Ovary (tissue), 9 donors: ENCODE data around the gene ZNHIT1. TPM values are rescaled to one million over a fixed set of nuclear protein-coding genes. Genes with fewer than 3 reads are reported as not detected.

ENCODE experiments used
- DNase-seq, 5 donors: peaks; one replicate each; pipeline ENCODE4 v3.0.0-alpha.2; 2019 to 2020
- H3K27ac ChIP-seq, 2 donors: fragments of 200-600 bp; one replicate each; pipeline versions ENCODE4 v1.5.1 to v1.8.0; 2019 to 2022
- H3K27me3 ChIP-seq: fragments of 200-600 bp; one replicate; pipeline ENCODE4 v1.8.0; 2022
- H3K36me3 ChIP-seq: fragments of 200-600 bp; sonication (generic); one replicate; pipeline ENCODE4 v1.5.1; 2019
- H3K4me1 ChIP-seq: one replicate; pipeline ENCODE4 v1.8.1; 2013; ENCODE audit warnings: mild to moderate bottlenecking, moderate library complexity; ENCODE audit not compliant: insufficient read depth
- H3K4me3 ChIP-seq: fragments of 200-600 bp; sonication (generic); one replicate; pipeline ENCODE4 v1.5.1; 2017
- H3K9me3 ChIP-seq, 2 donors: fragments of 200-600 bp in 1 of 2; sonication (generic) in 1 of 2; one replicate each; pipeline versions ENCODE4 v1.5.1 to v1.8.1; 2013 to 2019; ENCODE audit warnings: mild to moderate bottlenecking in 1 of 2, moderate library complexity in 1 of 2
- EP300 ChIP-seq: sonication (generic); formaldehyde crosslinking; IDR thresholded peaks from one replicate; pipeline ENCODE4 v1.6.1; 2017; ENCODE audit warnings: antibody characterized with exemption
- POLR2A ChIP-seq: fragments of 450-650 bp; IDR thresholded peaks from one replicate; pipeline ENCODE4 v1.6.1; 2017; ENCODE audit warnings: antibody characterized with exemption, mild to moderate bottlenecking, moderate library complexity
- WGBS, 3 donors: extraction: QIAGEN DNeasy Blood & Tissue Kit in 1 of 3; methylation state at CpG; one replicate each; pipeline versions ENCODE4 v1.1.5 to v1.1.7; 2013 to 2017; 5-methylcytosine and 5-hydroxymethylcytosine counted together
- intact Hi-C, 4 donors: fragments of 100-400 bp; cut with DNase I; formaldehyde crosslinking; loops; one replicate each; pipeline versions ENCODE4 v1.11.0 to v1.15.1; 2022 to 2023
- polyA plus RNA-seq, 2 donors: library from polyadenylated mRNA; stranded (reverse); fragments of 200-250 nt in 1 of 2; fragments of 350-450 nt in 1 of 2; fragmentation: Illumina TruSeq in 1 of 2; extraction: RNeasy Lipid Tissue Mini Kit (QIAGEN cat#74804) in 1 of 2; gene quantifications; one replicate each; pipeline ENCODE4 v1.2.3, GENCODE V29; 2013 to 2014
- total RNA-seq, 7 donors: library from RNA; depleted of rRNA in 2 of 7; stranded (reverse); fragments of >200 nt in 2 of 7; fragmentation: NEBNext Ultra II Directional in 3 of 7; extraction: Animal tissue kit (Norgen Biotek cat#: 25700) in 3 of 7; gene quantifications; one replicate each; pipeline versions ENCODE4 v1.1.0 to v1.2.4, GENCODE V29; 2016 to 2023
- TF ChIP-seq, protein P1 (sequence below), 3 donors: fragments of 450-650 bp in 2 of 3; fragments of 200-600 bp in 1 of 3; IDR thresholded peaks; one replicate each; pipeline versions ENCODE4 v1.5.1 to v1.8.0; 2016 to 2022; ENCODE audit warnings: antibody characterized with exemption in 3 of 3, mild to moderate bottlenecking in 1 of 3
- donor health status: DM: no; HTN: no; CAD: no; lungs with moderate emphysema.
- donor health status: DM: no; HTN: no; CAD: no.
- donor health status: Bipolar disorder and iron deficiency.
- donor health status: DM: yes; HTN: yes; CAD: no.
- donor health status: DM: no; HTN: no; CAD: no.
- donor health status: DM: yes; HTN: yes; CAD: no.

The ZNHIT1 gene
- total and polyA plus RNA-seq, 9 donors: 27.6 to 84.4 (median 43.5) TPM

- Histone ChIP-seq H3K4me1 (no peaks in the 10 kb centered on the region), H3K27me3 (no peaks in the 10 kb centered on the region), H3K27ac (no peak overlapping the region), H3K36me3 (no peaks in the 10 kb centered on the region), H3K9me3 (no peaks in the 10 kb centered on the region), H3K4me3 (no peak overlapping the region)
- 89 to 91% (median 89%) methylated on average over 17 to 19 of the region's 19 CpGs for WGBS, 3 donors
- TF ChIP-seq EP300: no peak
- TF ChIP-seq, protein P1, sequence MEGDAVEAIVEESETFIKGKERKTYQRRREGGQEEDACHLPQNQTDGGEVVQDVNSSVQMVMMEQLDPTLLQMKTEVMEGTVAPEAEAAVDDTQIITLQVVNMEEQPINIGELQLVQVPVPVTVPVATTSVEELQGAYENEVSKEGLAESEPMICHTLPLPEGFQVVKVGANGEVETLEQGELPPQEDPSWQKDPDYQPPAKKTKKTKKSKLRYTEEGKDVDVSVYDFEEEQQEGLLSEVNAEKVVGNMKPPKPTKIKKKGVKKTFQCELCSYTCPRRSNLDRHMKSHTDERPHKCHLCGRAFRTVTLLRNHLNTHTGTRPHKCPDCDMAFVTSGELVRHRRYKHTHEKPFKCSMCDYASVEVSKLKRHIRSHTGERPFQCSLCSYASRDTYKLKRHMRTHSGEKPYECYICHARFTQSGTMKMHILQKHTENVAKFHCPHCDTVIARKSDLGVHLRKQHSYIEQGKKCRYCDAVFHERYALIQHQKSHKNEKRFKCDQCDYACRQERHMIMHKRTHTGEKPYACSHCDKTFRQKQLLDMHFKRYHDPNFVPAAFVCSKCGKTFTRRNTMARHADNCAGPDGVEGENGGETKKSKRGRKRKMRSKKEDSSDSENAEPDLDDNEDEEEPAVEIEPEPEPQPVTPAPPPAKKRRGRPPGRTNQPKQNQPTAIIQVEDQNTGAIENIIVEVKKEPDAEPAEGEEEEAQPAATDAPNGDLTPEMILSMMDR (IDR thresholded peaks at IDR 0.05): no peak
- no peak for TF ChIP-seq POLR2A
- intact Hi-C loops: no loop called here
- DNase-seq: no peak
Measured at GRCh38 chr7:101210143-101210542, 7.8 kb upstream of the ZNHIT1 start.

- Histone ChIP-seq H3K27me3 (no peaks in the 10 kb centered on the region), H3K4me3 (no peak overlapping the region), H3K36me3 (no peaks in the 10 kb centered on the region), H3K27ac (no peak overlapping the region), H3K9me3 (no peaks in the 10 kb centered on the region), H3K4me1 (peaks cover 2% of the 10 kb centered on the region)
- DNase-seq: no peak
- intact Hi-C loops: no loop called here
- WGBS, 3 donors: 94 to 96% (median 94%) methylated on average over 24 of the region's 24 CpGs
- TF ChIP-seq EP300 (no peak), POLR2A (no peak)
- TF ChIP-seq, protein P1 (IDR thresholded peaks at IDR 0.05): no peak
Measured at GRCh38 chr7:101211501-101211900, 6.5 kb upstream of the ZNHIT1 start.

DNA sequence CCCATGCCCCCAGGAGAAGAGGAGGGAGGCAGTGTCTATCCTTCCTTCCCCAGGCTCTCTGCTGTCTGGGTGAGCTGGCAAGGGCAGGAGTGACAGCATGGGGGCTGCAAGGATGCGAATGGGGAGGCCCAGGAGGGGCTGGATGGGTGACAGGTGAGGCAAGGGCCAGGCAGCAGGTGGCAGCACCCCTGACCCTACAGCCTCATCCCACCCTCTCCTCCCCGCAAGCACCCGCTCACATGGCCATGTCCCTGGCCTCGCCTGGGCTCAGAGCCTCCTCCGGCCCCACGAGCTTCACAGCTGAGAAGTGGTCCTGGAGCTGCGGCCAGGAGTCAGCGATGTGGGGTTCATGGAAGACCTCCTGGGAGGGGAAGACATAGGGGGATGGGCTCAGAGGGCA is 6.0 kb upstream of the ZNHIT1 start:
- Histone ChIP-seq H3K4me1 (peaks cover 6% of the 10 kb centered on the region), H3K4me3 (no peak overlapping the region), H3K9me3 (no peaks in the 10 kb centered on the region), H3K36me3 (no peaks in the 10 kb centered on the region), H3K27me3 (no peaks in the 10 kb centered on the region), H3K27ac (no peak overlapping the region)
- no peak for TF ChIP-seq POLR2A
- TF ChIP-seq, protein P1 (IDR thresholded peaks at IDR 0.05): no peak
- TF ChIP-seq EP300: no peak
- no peak for DNase-seq
- intact Hi-C loops: no loop called here
- WGBS, 3 donors: 84 to 91% (median 90%) methylated on average over 6 to 8 of the region's 8 CpGs

GRCh38 chr7:101216001-101216859 is 1.7 kb upstream of the ZNHIT1 start:
- whole genome bisulfite sequencing, 3 donors: 60 to 64% (median 63%) methylated on average over 31 of the region's 31 CpGs
- H3K9me3 ChIP-seq: no peaks in the 10 kb centered on the region
- H3K4me3 ChIP-seq: peak overlapping the region; percentile 86
- H3K27me3 ChIP-seq: no peaks in the 10 kb centered on the region
- H3K36me3 ChIP-seq: no peaks in the 10 kb centered on the region
- H3K4me1 ChIP-seq: peaks cover 12% of the 10 kb centered on the region
- TF ChIP-seq, protein P1 (IDR thresholded peaks at IDR 0.05): no peak
- TF ChIP-seq POLR2A: no peak
- no peak for TF ChIP-seq EP300
- intact Hi-C loops: no loop called here
- no peak overlapping the region for H3K27ac ChIP-seq
- DNase-seq: no peak
